GM18517 (cell line): ENCODE data around the gene ZNF267.
A peak's percentile ranks its signal among the peaks of the same experiment; 100 is the strongest.
"Not testable (repeated sequence)": the region's sequence is repeated elsewhere in the genome, so short reads cannot be mapped to it uniquely, and the experiment has no call there.

Experiments
- ATAC-seq: cut with Tn5 transposase; IDR thresholded peaks from one replicate; pipeline ENCODE4 v1.9.1; 2021; ENCODE audit warnings: mild to moderate bottlenecking, moderate library complexity; ENCODE audit not compliant: unreplicated experiment

The ZNF267 gene

GRCh38 chr16:31873556-31874365 is at the start of gene ZNF267:
TSS of gene ZNF267 (plus strand) at chr16:31873807. CDS start at chr16:31873967, 160 bp downstream.
- ATAC-seq = peak; percentile 47

DNA sequence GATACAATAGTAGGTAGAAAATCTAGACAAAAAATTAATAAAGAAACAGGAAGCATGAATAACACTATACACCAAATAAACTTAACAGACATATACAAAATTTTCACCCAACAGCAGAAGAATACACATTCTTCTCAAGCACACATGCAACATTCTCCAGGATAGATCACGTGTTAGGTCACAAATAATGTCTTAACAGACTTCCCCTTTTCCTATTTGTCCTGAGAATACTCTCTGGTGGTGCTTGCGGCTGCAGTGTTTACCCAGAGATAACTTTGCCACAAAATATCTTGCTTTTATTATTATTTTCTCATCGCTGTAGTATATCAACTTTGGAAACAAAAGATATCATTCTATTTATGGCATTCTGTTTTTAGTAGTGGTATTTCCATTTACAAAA is 40.6 kb upstream of the ZNF267 start:
- no peak for ATAC-seq

DNA sequence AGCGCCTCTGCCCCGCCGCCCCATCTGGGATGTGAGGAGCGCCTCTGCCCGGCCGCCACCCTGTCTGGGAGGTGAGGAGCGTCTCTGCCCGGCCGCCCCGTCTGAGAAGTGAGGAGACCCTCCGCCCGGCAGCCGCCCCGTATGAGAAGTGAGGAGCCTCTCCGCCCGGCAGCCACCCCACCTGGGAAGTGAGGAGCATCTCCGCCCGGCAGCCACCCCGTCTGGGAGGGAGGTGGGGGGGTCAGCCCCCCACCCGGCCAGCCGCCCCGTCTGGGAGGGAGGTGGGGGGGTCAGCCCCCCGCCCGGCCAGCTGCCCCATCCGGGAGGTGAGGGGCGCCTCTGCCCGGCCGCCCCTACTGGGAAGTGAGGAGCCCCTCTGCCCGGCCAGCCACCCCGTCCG is 37.2 kb upstream of the ZNF267 start:
- not testable (repeated sequence) for ATAC-seq

DNA sequence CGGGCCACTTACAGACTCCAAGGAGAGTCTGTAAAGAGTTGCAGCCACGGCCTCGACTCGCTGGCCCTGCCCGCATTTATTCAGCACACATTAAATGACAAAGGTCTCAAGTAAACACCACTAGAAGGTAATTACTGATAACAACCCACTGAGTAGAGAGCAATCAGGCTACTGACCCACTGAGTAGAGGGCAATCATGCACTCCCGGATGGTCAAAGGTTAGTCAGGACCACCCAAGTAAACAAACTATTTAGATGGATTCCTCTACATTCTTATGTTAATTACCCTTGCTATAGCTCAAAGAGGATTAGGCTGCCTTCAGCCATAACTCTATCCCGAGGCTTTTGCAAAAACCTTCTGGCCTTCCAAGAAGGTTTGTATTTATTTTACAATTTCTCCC is 30.7 kb upstream of the ZNF267 start:
- ATAC-seq = no peak

DNA sequence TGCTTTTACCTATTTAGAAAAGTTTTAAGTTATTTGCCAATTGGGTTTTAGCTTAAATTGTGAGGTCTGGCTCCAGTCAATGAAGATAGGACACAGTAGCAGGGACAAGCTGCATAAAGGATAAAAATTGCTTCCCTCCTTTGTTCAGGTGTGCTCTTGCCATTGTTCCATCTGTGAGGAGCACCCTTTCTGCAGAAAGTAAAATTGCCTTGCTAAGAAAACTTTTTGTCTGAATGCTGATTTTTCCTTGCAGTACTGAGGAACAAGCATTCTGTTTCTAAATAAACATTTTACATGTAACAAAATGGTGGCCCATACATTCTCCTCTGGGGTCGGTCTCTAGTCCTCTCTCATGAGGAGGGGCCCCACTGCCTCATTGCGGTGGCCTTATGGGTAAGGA is 25.0 kb upstream of the ZNF267 start:
- ATAC-seq = not testable (repeated sequence)

- no peak for ATAC-seq
These were observed 20.3 kb upstream of the ZNF267 start for GRCh38 chr16:31853291-31853690.

DNA sequence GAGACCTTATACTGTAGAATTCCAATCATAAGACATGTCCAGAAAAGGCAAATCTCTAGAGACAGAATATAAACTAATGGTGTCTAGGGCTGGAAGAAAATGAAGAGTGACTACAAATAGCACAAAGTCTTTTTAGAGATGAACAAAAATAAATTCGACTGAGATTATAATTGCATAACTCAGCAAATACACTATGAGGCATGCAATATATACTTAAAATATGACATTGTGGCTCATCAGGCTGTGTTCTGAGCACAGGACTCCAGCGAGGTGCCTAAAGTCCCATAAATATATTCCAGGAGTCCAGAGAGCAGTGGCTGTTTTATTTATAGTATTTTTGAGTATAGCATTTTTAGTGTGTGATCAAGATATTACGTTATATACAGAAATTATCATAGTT is 13.1 kb upstream of the ZNF267 start:
- ATAC-seq = no peak

DNA sequence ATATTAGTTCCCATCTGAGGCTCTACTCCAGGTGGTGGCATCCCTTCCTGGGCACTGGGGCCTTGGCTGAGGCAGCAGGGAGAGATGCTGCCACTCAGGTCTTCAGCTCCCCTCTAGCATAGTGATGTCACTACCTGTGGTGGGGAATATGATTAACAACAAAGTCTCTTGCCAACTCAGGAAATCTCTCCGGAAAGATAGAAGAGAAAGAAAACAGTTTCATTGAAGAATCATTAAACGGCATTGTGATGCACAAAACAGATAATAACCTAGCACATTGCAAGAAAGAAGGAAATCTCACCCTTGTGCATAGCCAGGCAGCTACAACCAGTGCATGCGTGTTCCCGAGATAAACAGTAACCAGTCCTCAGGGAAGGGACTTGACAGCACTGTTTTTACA is 12.2 kb upstream of the ZNF267 start:
- ATAC-seq = no peak

DNA sequence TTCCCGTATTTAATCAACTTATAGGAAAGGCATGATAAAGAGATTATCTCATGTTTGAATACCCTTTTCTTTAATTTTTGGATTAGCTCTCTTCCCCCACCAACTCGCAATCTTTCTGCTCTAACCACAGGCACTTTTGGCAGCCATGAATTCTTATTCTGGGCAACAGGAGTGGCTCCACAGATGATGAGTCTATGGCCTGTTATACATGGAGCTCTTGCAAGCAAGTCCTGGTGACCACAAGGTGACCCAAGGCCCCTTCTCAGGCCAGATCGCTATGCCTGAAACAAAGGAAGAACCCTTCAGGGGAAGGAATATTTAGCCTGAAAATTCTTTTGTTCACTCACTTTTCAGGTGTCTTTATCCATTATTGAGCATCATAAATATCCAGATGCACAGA is 10.8 kb upstream of the ZNF267 start:
- ATAC-seq = no peak

GRCh38 chr16:31868164-31868563 is 5.4 kb upstream of the ZNF267 start:
- ATAC-seq = no peak

GRCh38 chr16:31868691-31869167 is 4.9 kb upstream of the ZNF267 start:
- ATAC-seq = no peak

DNA sequence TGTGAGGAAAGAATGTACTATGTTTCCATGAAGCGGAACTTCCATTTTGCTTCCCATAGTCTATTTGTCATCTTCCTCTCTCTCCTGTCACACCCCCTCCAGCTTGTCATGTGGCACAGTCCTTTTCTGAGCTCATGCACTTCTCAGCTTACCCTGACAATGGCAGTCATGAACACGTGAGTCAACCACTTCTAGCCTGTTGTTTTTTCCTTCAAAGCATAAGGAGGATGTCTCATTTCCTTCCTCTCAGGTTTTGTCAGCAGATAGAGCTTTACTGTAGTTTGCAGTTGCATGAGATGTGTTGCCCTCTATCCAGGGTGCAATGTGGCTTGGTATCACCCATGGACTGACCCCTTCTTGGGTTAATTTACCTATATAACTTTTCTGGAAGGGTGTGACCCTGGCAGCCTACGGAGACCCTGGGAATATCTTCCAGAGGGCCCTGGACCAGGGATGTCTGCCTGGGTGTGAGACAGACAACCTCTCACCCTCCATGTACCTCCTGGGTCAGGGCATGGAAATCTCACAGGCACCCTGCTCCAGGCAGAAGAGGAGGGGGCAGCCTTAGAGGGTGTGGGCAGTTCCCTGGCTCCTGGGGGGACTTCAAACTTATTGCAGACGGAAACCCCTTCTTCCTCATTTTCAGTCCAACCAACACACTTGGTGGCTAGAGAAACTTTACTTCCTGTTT is 4.0 kb upstream of the ZNF267 start:
- no peak for ATAC-seq

DNA sequence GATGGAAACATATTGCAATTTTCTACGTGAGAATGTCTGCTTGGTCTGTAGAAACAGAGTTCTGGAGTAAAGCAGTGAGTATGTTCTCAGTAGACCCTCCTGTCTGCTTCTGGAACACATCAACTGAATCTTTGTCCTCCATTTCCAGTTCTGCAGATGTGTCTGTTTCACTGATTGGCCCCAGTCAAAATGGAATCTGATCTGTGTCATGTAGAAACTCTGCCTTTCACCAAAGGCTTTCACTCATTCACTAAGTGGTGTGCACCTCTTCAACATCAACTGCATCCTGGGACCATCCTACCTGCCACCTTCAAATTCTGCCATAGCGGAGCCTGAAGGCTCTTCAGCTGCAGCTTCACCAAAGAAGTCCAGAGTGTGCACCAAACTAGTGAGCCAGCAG is 2.8 kb upstream of the ZNF267 start:
- no peak for ATAC-seq

DNA sequence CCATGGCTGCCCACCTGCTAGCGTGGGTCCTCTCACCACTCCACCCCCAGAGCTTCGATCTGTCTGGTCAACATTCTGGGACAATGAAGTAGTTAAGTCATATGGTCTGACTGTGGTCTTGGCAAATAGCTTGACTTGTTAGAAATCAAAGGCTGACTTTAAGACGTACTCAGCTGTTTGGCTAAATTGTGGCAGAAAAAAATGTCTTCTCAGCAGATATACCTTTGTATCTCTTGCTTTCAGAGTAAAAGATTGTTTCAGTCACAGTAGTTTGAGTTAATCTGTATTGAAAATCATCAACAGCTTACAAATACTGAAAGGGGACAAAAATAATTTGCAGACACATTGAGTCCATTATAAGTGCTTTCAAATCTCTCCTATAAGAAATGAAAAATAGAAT is 2.1 kb upstream of the ZNF267 start:
- ATAC-seq = no peak

GRCh38 chr16:31872201-31872600 is 1.4 kb upstream of the ZNF267 start:
- ATAC-seq = no peak

DNA sequence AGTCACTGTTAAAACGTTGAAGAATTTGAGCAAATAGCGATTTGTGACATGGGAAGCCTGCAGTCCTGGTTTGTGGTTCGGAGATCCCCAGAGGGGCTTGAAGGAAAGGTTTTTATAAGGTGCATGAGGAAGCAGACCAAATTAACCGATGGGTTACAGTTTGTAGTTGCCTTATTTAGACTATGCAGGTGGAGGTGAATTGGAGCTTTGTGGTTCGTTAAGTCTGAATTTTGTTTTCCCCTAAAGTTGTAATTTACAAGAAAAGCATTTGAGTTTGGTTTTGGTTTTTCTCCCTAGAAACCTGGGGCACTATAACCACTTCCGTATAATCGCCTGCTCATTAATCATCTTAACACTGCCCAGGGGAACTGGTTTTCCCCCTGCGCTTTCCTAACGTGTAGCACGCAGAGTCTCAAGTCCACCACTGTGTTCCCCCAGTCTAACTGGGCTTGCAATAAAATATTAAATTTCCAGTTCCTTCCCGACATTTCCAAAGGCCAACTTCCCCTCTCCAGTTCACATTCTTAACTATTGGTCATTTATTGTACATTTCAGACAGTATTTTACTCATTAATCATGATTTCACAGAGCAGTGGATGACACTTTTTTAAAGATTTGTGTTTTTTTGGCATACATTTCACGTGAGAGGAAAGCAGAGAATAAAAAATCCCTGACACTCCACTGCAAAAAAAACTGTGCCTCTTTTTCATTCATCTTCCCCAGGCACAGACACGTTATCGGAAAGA is 932 bp downstream of the ZNF267 start:
- no peak for ATAC-seq

- no peak for ATAC-seq
These were observed 1.7 kb downstream of the ZNF267 start for GRCh38 chr16:31875112-31875803.

- no peak for ATAC-seq
These were observed 2.4 kb downstream of the ZNF267 start for GRCh38 chr16:31875928-31876547.

DNA sequence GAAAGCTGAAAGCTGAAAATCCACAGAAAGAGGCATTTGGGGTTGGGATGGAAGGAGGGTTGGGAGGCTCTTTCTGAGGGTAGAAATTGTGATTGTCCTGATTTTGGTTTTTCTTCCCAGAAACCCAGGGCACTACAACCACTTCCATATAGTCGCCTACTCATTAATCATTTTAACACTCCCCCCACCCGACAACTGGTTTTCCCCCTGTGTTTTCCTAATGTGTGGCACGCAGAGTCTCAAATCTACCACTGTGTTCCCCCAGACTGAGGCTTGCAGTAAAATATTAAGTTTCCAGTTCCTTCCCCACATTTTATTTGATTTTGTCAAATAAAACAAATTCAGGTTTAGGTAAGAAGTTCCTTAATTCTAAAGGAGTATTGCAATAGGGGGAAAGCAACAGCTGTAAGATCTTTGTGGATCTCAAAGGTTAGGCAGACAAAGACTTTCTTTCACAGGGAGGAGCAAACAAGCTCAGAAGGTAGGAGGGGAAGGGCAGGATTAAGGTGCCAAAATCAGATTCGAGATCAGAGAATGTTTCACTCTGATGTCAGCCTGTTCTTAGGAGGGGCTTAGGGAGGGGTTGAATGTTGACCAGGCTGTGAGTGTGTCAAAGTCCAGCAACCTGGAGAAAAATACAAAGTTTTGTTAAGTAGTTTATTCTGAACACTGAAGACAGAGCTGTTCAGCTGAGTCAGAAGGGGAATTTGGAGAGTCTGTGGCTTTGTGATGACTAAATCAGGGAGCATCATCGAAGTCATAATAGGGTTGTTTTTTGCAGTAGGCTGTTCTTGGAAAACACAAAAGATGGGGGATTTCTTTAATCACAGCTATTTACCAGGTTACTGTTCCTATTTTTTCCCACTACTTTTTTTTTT is 3.6 kb downstream of the ZNF267 start:
- ATAC-seq = peak; percentile 72
